ENCODE results near the gene COMMD1. TPM values are rescaled to one million over a fixed set of nuclear protein-coding genes. Genes with fewer than 3 reads are reported as not detected.

COMMD1 gene
- total RNA-seq, 4 donors from 2014 or later, result 46.2 to 51.7 (median 46.7) TPM

DNA sequence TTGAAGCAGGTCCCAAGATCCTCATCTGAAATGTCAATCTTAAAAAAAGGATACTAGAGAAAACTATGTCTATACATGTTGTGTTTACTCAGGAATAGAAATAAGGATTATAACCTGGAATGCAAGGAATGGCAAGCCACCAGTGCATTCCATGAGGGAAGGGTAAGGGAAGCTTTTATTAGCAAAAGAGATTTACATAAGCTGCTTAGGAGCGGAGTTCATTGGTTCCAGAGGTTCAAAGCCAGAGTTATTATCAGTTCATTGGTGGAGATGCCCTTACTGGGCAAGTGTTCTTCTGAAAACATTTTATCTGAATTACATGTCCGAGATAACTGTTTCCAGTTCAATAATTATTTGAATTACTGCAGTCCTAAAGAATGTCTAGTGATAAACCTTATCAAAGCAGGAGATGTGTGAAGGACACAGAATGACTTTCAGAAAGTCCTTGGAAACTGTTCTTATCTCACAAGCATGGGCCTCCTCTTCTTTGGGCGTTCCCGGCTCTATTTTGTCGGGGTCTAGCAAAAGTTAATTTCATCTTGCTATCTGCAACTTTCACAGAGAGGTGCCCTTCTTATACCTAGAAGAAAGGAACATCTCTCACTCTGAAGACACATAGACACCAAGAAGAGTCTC lies 23.5 kb downstream of the COMMD1 start:
- TF ChIP-seq, protein P1, sequence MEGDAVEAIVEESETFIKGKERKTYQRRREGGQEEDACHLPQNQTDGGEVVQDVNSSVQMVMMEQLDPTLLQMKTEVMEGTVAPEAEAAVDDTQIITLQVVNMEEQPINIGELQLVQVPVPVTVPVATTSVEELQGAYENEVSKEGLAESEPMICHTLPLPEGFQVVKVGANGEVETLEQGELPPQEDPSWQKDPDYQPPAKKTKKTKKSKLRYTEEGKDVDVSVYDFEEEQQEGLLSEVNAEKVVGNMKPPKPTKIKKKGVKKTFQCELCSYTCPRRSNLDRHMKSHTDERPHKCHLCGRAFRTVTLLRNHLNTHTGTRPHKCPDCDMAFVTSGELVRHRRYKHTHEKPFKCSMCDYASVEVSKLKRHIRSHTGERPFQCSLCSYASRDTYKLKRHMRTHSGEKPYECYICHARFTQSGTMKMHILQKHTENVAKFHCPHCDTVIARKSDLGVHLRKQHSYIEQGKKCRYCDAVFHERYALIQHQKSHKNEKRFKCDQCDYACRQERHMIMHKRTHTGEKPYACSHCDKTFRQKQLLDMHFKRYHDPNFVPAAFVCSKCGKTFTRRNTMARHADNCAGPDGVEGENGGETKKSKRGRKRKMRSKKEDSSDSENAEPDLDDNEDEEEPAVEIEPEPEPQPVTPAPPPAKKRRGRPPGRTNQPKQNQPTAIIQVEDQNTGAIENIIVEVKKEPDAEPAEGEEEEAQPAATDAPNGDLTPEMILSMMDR (IDR thresholded peaks at IDR 0.05; ENCODE audit: low read depth), result no peak

DNA sequence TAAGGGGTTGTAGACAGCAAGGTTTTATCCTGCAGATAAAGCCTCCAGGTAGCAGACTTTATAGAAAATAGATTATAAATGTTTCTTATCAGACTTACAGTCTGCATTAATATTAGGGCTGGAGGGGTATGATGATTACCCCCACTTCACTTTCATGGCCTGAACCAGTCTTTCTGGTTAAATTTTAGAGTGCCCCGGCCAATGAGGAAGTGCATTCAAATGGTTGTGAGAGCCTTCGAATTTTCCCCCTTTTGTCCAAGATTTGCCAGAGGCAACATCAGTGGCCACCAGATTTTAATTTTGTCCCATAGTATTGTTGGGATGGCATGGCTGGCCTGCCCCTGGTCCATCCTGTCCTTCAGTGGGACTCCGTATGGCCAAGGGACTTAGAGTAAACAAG lies 31.6 kb downstream of the COMMD1 start:
- TF ChIP-seq, protein P1 (IDR thresholded peaks at IDR 0.05; ENCODE audit: low read depth), result no peak

DNA sequence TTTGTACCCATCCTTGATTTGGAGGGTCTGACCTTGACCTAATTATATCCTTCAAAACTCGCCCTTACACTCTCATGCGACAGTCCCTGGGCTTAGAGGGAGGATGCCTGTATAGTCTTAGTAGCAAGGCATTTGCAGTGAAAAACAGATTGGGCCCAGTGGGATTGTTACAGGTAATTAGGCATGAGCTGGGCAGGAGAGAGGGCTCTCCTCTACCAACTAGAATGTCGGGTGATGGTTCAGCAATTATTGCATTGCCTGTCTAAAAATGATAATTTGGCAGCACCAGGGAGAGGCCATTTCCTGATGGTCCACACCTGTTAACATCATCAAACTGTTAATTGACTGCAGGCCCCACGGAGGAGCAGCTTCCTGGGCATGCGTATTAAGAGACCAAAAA lies 32.4 kb downstream of the COMMD1 start:
- TF ChIP-seq, protein P1 (IDR thresholded peaks at IDR 0.05; ENCODE audit: low read depth), result no peak

DNA sequence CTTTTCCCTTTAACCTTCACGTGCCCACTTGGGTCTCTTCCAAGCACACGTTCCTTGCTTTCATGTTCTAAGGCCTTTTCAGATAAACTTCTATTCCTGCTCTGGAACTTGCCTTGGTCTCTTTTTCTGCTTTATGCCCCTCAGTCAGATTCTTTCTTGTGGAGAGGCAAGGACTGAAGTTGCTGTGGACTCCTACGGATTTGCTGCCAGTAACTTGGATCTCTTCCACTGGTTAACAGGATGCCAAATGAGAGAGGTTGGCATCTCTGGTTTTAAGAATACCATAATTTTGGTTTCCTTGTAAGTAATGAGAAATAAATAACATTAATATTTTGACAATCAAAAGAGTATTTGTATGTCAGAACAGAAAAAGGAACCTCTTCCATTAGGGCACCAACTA lies 33.0 kb downstream of the COMMD1 start:
- TF ChIP-seq, protein P1 (IDR thresholded peaks at IDR 0.05; ENCODE audit: low read depth), result no peak

DNA sequence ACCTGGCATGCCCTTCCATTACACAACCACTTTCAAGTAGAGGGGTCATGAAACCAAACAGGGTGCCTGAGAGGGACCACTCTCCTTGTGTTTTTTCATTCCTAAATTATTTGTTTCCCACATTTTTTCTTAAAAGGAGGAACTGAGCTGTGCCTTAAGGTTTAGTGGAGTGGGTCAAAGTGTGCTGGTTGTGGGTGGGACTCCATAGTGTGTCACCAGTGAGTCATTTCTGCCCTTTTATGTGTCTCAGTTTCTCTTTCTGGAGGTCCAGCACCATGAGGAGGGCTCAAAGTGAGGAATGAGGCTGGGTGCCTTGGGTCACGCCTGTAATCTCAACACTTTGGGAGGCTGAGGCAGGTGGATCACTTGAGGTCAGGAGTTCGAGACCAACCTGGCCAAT lies 37.8 kb downstream of the COMMD1 start:
- TF ChIP-seq, protein P1 (IDR thresholded peaks at IDR 0.05; ENCODE audit: low read depth), result no peak

DNA sequence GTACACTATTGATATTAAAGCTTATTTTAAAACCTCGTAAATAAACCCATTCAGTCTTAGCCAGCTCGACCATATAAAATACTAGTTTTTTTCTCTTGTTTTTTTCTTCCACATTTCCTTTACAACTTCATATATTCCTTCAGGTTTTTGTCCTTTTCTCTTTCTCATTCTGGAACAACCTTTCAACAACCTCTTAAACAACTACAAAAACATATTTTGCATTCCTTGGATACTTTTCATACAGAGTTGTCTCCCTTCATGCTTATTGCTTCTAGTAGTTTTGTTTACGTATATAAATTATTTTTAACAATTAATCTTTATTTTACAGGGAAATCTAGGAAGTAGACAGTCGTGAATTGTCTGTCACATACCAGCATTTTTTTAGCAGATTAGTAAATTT lies 41.2 kb downstream of the COMMD1 start:
- TF ChIP-seq, protein P1 (IDR thresholded peaks at IDR 0.05; ENCODE audit: low read depth), result no peak

DNA sequence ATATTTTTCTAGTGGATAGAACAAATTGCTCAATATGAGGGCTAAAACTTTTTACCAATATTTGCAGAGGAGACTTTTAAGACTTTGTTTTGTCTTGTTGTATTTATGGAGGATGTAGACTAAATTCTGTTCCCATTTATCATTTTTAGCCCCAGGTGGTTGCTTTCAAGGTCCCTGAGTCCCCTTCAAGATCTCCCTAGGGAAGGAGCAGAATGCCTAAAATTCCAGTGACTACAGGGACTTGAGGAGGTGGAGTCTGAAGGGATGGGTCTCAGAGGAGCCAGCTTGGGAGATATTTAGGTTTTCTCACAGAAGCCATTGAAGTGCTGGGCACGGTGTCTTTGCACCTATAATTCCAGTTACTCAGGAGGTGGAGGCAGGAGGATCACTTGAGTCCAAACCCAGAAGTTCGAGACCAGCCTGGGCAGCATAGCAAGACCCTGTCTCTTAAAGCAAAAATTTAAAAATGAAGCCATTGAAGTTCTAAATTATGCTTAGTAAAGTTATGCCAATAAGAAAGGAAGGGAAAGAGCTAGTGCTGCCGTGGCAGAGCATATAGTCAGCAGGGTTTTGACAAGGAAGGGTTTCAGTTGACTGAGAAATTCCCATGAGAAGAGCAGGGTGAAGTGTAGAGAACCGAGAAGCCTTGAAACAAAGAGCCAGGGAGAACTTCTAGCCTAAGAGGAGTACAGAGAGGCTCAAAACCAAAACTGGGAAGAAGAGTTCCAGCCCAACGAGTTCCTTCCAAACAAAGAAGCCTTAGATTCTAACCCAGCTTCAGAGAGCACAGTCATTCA lies 43.4 kb downstream of the COMMD1 start:
- TF ChIP-seq, protein P1 (IDR thresholded peaks at IDR 0.05; ENCODE audit: low read depth), result no peak
